SH-SY5Y (cell line): ENCODE results near the gene GNA15.

Experiments used
- GATA2 ChIP-seq: IDR thresholded peaks from 2 replicates; pipeline ENCODE4 v1.6.1; 2011; ENCODE audit warnings: mild to moderate bottlenecking, low read depth, low read length
- GATA3 ChIP-seq: IDR thresholded peaks from 2 replicates; pipeline ENCODE4 v1.6.1; 2011; ENCODE audit warnings: low read depth, mild to moderate bottlenecking, low read length, moderate library complexity

GRCh38 chr19:3133793-3134116 lies 2.1 kb upstream of the GNA15 start:
- TF ChIP-seq GATA3 (no peak), GATA2 (no peak)
